Metanephros (tissue), 2 donors: ENCODE data around the gene FEV. TPM values are rescaled to one million over a fixed set of nuclear protein-coding genes. Genes with fewer than 3 reads are reported as not detected.

ENCODE experiments used
- small RNA-seq: library from RNA; depleted of rRNA; stranded (forward); fragments of <200 nt; gene quantifications from one replicate; pipeline ENCODE3, GENCODE V24; 2014; ENCODE audit warnings: low replicate concordance
- total RNA-seq: library from RNA; depleted of rRNA; stranded (reverse); fragments of >200 nt; gene quantifications from one replicate; pipeline ENCODE4 v1.2.3, GENCODE V29; 2014

Gene FEV
- total RNA-seq: 1.3 TPM

DNA sequence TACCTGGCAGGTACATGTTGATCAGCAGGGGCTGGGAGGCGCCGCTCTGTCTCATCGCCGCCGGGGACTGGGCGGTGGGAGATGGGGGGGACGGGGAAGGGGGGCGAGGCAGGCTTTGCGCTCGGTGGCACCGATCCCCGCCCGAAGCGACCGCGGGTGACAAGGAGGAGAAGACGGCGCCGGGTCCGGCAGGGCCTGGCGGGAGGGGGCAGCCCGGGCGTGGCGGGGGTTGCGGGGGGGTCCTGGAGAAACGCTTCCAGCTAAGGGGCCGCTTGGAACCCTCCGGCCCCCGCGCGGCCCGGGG is at the start of gene FEV:
TSS of gene FEV (minus strand) at position 164 of the 304 bp plus-strand sequence. CDS start at position 55, 109 bp downstream.

GRCh38 chr2:218993345-218994315 is 8.6 kb upstream of the FEV start, which contains the start of gene CRYBA2:
Gene CRYBA2, minus strand, starts transcription at chr2:218993422. Its CDS starts 246 bp downstream, at chr2:218993176.

DNA sequence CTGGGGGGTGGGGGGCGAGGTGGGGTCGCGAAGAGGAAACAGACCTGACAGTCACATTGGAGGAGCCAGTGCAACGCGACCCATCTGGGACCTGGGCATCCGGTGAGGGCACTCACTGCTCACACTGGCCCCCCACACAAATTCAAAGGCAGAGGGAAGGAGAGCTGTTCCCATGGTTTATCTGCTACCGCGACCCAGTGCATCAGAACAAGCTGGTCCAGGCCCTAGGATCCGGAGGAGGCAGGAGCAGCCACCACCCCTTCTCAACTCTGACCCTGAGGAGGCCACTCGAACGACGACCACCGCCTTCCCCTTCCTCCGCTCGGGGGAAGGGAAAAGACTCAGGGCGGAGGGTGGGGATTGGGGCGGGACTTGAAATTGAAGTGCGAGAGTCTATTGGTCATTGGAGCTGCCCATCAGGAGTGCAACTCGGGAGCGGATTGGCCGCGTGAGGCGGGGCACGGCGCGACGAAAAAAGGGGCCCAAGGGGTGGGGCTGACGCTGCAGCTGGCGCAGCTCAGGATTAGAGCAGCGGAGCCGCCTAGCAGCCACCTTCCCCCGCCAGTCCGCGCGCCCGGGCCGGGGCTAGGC is 25.7 kb downstream of the FEV start, which contains the start of gene CDK5R2:
TSS of gene CDK5R2 (plus strand) at position 526 of the 591 bp plus-strand sequence. CDS start 155 bp downstream, outside the sequence.

Small RNA genes lying within 50 kb of the gene (small RNA-seq; reads per million reads assigned to genes)
- 1.5 reads per million, percentile 87 among the genes with 10 or more reads in this experiment for gene MIR375

Other genes with a start within 250 kb of the FEV start
- gene CYP27A1, start 203.0 kb downstream of the FEV start, total RNA-seq: 45.4 TPM
- 5.0 TPM for gene PRKAG3, start 153.4 kb downstream of the FEV start, total RNA-seq
- 0.82 TPM for gene WNT6, start 125.4 kb downstream of the FEV start, total RNA-seq
- gene WNT10A, start 104.3 kb downstream of the FEV start, total RNA-seq: 2.0 TPM
- gene CDK5R2, start 25.5 kb downstream of the FEV start, total RNA-seq: 0.12 TPM
- gene CRYBA2, start 8.2 kb upstream of the FEV start, total RNA-seq: not detected
- gene CFAP65, start 56.3 kb upstream of the FEV start, total RNA-seq: 0.23 TPM
- gene IHH, start 75.7 kb upstream of the FEV start, total RNA-seq: 1.5 TPM
- 15.2 TPM for gene NHEJ1, start 175.6 kb upstream of the FEV start, total RNA-seq
- gene SLC23A3, start 184.8 kb upstream of the FEV start, total RNA-seq: 6.9 TPM
- 39.4 TPM for gene CNPPD1, start 191.7 kb upstream of the FEV start, total RNA-seq
- 64.3 TPM for gene RETREG2, start 193.1 kb upstream of the FEV start, total RNA-seq
- gene ZFAND2B, start 221.6 kb upstream of the FEV start, total RNA-seq: 27.9 TPM
- 28.1 TPM for gene ABCB6, start 233.8 kb upstream of the FEV start, total RNA-seq
- gene ATG9A, start 244.5 kb upstream of the FEV start, total RNA-seq: 53.7 TPM
- 51.6 TPM for gene ANKZF1, start 244.6 kb upstream of the FEV start, total RNA-seq